AG04449 (cell line): ENCODE measurements around the gene SLC25A41.
"Not testable (repeated sequence)": the region's sequence is repeated elsewhere in the genome, so short reads cannot be mapped to it uniquely, and the experiment has no call there.

ENCODE experiments used
- CTCF ChIA-PET: fragments of 350-600 bp; formaldehyde crosslinking; extraction: SDS; loops from one replicate; lab custom pipeline; 2021; ENCODE audit warnings: antibody characterized with exemption; lab: Yijun Ruan, JAX
- POLR2A ChIA-PET: fragments of 400-600, 350-600 bp; formaldehyde crosslinking; extraction: SDS; loops from one replicate; lab custom pipeline; 2020; ENCODE audit warnings: antibody characterized with exemption, inconsistent platforms; lab: Yijun Ruan, JAX
- DNase-seq: peaks from one replicate; pipeline ENCODE4 v3.0.0-alpha.2; 2010; ENCODE audit warnings: low read depth, low spot score
- H3K4me3 ChIP-seq: 2 replicates; pipeline ENCODE4 v1.5.1; 2011; ENCODE audit warnings: low read depth, mild to moderate bottlenecking, control low read depth, low read length
- TF ChIP-seq, protein P1 (sequence below): IDR thresholded peaks from one replicate; pipeline ENCODE4 v1.5.1; 2011; ENCODE audit warnings: mild to moderate bottlenecking, moderate library complexity, low read length, control low read depth, inconsistent platforms; ENCODE audit not compliant: insufficient read depth; ENCODE audit errors: missing control alignments

Gene SLC25A41

GRCh38 chr19:6439743-6440142, 6.2 kb upstream of the SLC25A41 start:
- TF ChIP-seq, protein P1, sequence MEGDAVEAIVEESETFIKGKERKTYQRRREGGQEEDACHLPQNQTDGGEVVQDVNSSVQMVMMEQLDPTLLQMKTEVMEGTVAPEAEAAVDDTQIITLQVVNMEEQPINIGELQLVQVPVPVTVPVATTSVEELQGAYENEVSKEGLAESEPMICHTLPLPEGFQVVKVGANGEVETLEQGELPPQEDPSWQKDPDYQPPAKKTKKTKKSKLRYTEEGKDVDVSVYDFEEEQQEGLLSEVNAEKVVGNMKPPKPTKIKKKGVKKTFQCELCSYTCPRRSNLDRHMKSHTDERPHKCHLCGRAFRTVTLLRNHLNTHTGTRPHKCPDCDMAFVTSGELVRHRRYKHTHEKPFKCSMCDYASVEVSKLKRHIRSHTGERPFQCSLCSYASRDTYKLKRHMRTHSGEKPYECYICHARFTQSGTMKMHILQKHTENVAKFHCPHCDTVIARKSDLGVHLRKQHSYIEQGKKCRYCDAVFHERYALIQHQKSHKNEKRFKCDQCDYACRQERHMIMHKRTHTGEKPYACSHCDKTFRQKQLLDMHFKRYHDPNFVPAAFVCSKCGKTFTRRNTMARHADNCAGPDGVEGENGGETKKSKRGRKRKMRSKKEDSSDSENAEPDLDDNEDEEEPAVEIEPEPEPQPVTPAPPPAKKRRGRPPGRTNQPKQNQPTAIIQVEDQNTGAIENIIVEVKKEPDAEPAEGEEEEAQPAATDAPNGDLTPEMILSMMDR, result no peak
- CTCF ChIA-PET, result no interaction called here
- H3K4me3 ChIP-seq, result no peak overlapping the region
- POLR2A ChIA-PET, result no interaction called here
- no peak for DNase-seq

- ChIA-PET POLR2A (no interaction called here), CTCF (no interaction called here)
- no peak for DNase-seq
- no peak overlapping the region for H3K4me3 ChIP-seq
- TF ChIP-seq, protein P1, result no peak
These were observed 398 bp downstream of the SLC25A41 start for GRCh38 chr19:6433165-6433564.

GRCh38 chr19:6431891-6432290, 1.7 kb downstream of the SLC25A41 start:
- DNase-seq, result no peak
- ChIA-PET CTCF (interaction anchor here (1.2 kb wide), 1 partner anchor 11 kb away, joined by 3 read pairs; no protein-coding TSS in a partner anchor), POLR2A (no interaction called here)
- TF ChIP-seq, protein P1, result no peak
- no peak overlapping the region for H3K4me3 ChIP-seq

DNA sequence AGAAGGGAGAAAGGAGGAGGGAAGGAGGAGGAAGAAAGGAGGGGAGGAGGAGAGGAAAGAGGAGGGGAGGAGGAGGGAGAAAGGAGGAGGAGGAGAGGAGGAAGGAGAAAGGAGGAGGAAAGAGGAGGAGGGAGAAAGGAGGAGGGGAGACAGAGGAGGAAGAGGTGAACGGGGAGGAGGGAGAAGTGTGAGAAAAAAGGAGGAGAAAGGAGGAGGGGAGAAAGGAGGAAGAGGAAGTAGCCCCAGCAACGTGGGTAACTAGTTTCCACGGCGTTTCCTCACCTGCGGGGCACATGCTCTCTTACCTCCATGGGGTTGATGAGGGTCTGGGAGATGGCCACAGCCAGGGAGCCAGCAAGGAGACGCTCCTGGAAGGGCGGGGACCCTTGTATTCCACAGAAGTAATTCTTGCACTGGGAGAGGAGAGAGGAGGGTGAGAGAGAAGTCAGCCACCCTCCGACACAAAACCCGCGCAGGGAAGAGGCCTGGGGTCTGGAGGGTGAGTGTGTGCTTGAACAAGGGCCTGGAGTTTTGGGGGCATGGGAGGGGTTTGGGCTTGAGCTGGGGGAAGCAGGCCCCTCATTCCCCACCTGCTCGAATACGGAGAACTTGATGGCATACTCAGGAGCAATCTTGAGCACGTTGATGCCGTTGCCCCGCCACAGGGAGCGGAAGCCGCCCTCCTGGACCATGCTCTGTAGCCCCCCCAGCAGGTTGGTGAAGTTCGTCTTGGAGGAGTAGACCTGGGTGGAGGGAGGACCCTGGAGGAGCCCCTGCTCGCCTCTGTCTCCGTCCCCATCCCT, 3.9 kb downstream of the SLC25A41 start:
- ChIA-PET CTCF (no interaction called here), POLR2A (no interaction called here)
- H3K4me3 ChIP-seq, result no peak overlapping the region
- DNase-seq, result no peak
- TF ChIP-seq, protein P1, result no peak

DNA sequence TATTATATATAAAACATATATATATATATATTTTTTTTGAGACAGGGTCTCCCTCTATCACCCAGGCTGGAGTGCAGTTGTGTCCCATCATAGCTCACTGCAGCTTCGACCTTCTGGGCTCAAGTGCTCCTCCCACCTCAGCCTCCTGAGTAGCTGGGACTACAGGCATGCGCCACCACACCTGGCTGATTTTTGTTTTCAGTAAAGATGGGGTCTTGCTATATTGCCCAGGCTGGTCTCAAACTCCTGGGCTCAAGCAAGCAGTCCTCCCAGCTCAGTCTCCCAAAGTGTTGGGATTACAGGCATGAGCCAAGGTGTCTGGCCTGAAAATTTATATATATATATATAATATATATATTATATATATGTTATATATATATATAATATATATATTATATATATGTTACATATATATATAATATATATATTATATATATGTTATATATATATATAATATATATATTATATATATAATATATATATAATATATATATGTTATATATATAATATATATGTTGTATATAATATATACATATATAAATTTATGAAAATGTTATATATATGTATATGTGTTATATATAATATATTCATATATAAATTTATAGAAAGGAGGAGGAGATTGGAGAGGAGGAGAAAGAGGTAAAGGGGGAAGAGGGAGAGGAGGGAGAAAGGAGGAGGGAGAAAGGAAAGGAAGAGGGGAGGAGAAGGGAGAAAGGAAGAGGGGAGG, 4.7 kb downstream of the SLC25A41 start:
- H3K4me3 ChIP-seq, CTCF ChIA-PET, DNase-seq, POLR2A ChIA-PET: not testable (repeated sequence)

GRCh38 chr19:6427131-6427530, 6.4 kb downstream of the SLC25A41 start:
- DNase-seq, result no peak
- TF ChIP-seq, protein P1, result no peak
- H3K4me3 ChIP-seq, result no peak overlapping the region
- POLR2A ChIA-PET, result no interaction called here
- CTCF ChIA-PET, result no interaction called here
